BLaER1 (cell line): Measurements from ENCODE around the gene PRCP.

ENCODE experiments used
- H3K27ac ChIP-seq: shearing (Covaris generic); formaldehyde crosslinking; 2 replicates; pipeline ENCODE4 v1.8.1; 2022
- H3K27me3 ChIP-seq: shearing (Covaris generic); formaldehyde crosslinking; 2 replicates; pipeline ENCODE4 v1.8.1; 2022
- H3K36me3 ChIP-seq: shearing (Covaris generic); formaldehyde crosslinking; 2 replicates; pipeline ENCODE4 v1.8.1; 2022
- H3K4me1 ChIP-seq: shearing (Covaris generic); formaldehyde crosslinking; 2 replicates; pipeline ENCODE4 v1.8.1; 2022
- H3K4me2 ChIP-seq: shearing (Covaris generic); formaldehyde crosslinking; 2 replicates; pipeline ENCODE4 v1.8.1; 2022
- H3K4me3 ChIP-seq: shearing (Covaris generic); formaldehyde crosslinking; 2 replicates; pipeline ENCODE4 v1.8.1; 2022
- H3K9ac ChIP-seq: shearing (Covaris generic); formaldehyde crosslinking; 2 replicates; pipeline ENCODE4 v1.8.1; 2022
- H3K9me3 ChIP-seq: shearing (Covaris generic); formaldehyde crosslinking; 2 replicates; pipeline ENCODE4 v1.8.1; 2022
- H4K20me1 ChIP-seq: shearing (Covaris generic); formaldehyde crosslinking; 2 replicates; pipeline ENCODE4 v1.8.1; 2022
- Cebpa-rat ChIP-seq: shearing (Covaris generic); IDR thresholded peaks from 2 replicates; pipeline ENCODE4 v1.8.1; 2022

Gene PRCP

GRCh38 chr11:82815406-82815805 is 84.8 kb downstream of the PRCP start:
- no peak for TF ChIP-seq Cebpa-rat
- no peaks in the 10 kb centered on the region for H3K36me3 ChIP-seq
- H3K27me3 ChIP-seq, result no peaks in the 10 kb centered on the region
- H3K4me2 ChIP-seq, result no peak overlapping the region
- no peak overlapping the region for H3K9ac ChIP-seq
- H3K4me3 ChIP-seq, result no peak overlapping the region
- no peaks in the 10 kb centered on the region for H3K4me1 ChIP-seq
- no peak overlapping the region for H3K27ac ChIP-seq
- no peaks in the 10 kb centered on the region for H3K9me3 ChIP-seq
- no peaks in the 10 kb centered on the region for H4K20me1 ChIP-seq

DNA sequence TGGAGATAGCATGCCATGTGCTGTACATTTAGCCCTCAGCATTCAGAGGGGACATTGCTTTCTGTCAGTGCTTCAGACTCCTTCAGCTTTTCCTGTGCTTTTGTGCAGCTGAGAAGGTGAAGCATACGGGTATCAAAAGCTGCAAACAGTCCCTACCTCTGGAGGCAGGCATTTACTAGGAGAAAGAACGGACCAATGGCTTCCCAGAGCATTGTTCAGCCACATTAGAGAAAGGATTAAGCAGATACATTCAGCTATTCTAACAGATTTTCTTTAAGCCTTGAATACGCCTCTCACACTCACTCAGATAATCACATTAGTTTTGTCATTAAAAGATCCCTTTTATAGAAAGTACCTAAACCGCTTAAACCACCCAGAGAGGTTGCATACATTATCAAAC is 85.9 kb downstream of the PRCP start:
- Histone ChIP-seq H3K27me3 (no peaks in the 10 kb centered on the region), H3K27ac (no peak overlapping the region), H4K20me1 (no peaks in the 10 kb centered on the region), H3K9me3 (no peaks in the 10 kb centered on the region), H3K36me3 (no peaks in the 10 kb centered on the region), H3K4me1 (no peaks in the 10 kb centered on the region), H3K4me3 (no peak overlapping the region), H3K4me2 (no peak overlapping the region), H3K9ac (no peak overlapping the region)
- TF ChIP-seq Cebpa-rat, result no peak

GRCh38 chr11:82811369-82811768 is 88.9 kb downstream of the PRCP start:
- H3K9ac ChIP-seq, result no peak overlapping the region
- TF ChIP-seq Cebpa-rat, result no peak
- H3K27me3 ChIP-seq, result no peaks in the 10 kb centered on the region
- no peaks in the 10 kb centered on the region for H3K4me1 ChIP-seq
- no peak overlapping the region for H3K27ac ChIP-seq
- H3K4me2 ChIP-seq, result no peak overlapping the region
- no peaks in the 10 kb centered on the region for H3K36me3 ChIP-seq
- H3K9me3 ChIP-seq, result no peaks in the 10 kb centered on the region
- no peak overlapping the region for H3K4me3 ChIP-seq
- no peaks in the 10 kb centered on the region for H4K20me1 ChIP-seq

DNA sequence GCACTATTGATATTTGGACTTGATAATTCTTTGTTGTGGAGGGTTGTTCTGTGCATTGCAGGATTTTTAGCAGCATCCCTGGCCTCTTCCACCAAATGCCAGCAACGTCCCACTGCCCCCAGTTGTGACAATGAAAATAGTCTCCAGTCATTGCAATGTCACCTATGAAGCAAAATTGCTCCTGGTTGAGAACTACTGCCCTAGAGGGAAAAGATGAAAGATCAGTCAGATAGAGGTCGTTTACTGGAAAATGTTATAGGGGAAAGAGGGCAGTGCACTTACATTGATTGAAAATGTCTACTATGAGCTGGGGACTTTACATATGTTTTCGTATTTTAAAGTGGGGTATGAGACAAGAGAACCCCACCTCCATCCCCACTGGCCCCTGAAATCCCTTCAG is 89.5 kb downstream of the PRCP start:
- Histone ChIP-seq H4K20me1 (no peaks in the 10 kb centered on the region), H3K27me3 (no peaks in the 10 kb centered on the region), H3K27ac (no peak overlapping the region), H3K36me3 (no peaks in the 10 kb centered on the region), H3K9me3 (no peaks in the 10 kb centered on the region), H3K4me3 (no peak overlapping the region), H3K9ac (no peak overlapping the region), H3K4me2 (no peak overlapping the region), H3K4me1 (no peaks in the 10 kb centered on the region)
- no peak for TF ChIP-seq Cebpa-rat

- no peaks in the 10 kb centered on the region for H4K20me1 ChIP-seq
- no peak for TF ChIP-seq Cebpa-rat
- no peak overlapping the region for H3K4me2 ChIP-seq
- H3K9me3 ChIP-seq, result no peaks in the 10 kb centered on the region
- H3K27ac ChIP-seq, result no peak overlapping the region
- no peak overlapping the region for H3K4me3 ChIP-seq
- H3K36me3 ChIP-seq, result no peaks in the 10 kb centered on the region
- H3K27me3 ChIP-seq, result no peaks in the 10 kb centered on the region
- no peaks in the 10 kb centered on the region for H3K4me1 ChIP-seq
- H3K9ac ChIP-seq, result no peak overlapping the region
Measured at GRCh38 chr11:82810326-82810725, 89.9 kb downstream of the PRCP start.

DNA sequence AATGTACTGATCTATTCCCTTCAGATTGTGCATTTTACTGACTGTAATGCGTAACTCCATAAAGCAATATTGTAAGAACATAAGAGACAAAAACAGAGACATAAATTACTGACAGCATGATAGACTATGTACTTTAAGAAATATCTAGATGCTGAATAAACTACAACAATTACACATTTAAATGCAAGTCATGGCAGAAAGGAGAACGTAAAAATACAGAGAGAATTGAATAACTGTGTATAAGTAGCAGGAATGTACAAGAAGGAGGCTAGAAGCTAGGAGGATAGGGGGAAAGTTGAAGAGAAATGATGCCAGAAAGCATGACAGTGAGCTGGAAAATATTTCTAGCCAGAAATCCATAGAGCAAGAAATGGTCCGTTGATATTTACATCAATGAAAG is 92.6 kb downstream of the PRCP start:
- TF ChIP-seq Cebpa-rat, result no peak

GRCh38 chr11:82802710-82803109 is 97.5 kb downstream of the PRCP start:
- no peak for TF ChIP-seq Cebpa-rat
- no peaks in the 10 kb centered on the region for H3K4me1 ChIP-seq
- no peak overlapping the region for H3K27ac ChIP-seq
- H3K4me3 ChIP-seq, result no peak overlapping the region
- no peaks in the 10 kb centered on the region for H3K27me3 ChIP-seq
- H3K36me3 ChIP-seq, result no peaks in the 10 kb centered on the region
- H4K20me1 ChIP-seq, result no peaks in the 10 kb centered on the region
- H3K4me2 ChIP-seq, result no peak overlapping the region
- no peak overlapping the region for H3K9ac ChIP-seq
- no peaks in the 10 kb centered on the region for H3K9me3 ChIP-seq

More for the DNA sequence above, 92.6 kb downstream of the PRCP start:
- H3K4me3 ChIP-seq, result no peak overlapping the region
- H3K4me2 ChIP-seq, result no peak overlapping the region
- H3K36me3 ChIP-seq, result no peaks in the 10 kb centered on the region
- H3K9ac ChIP-seq, result no peak overlapping the region
- H3K27me3 ChIP-seq, result no peaks in the 10 kb centered on the region
- no peaks in the 10 kb centered on the region for H4K20me1 ChIP-seq
- H3K4me1 ChIP-seq, result no peaks in the 10 kb centered on the region
- H3K27ac ChIP-seq, result no peak overlapping the region
- H3K9me3 ChIP-seq, result no peaks in the 10 kb centered on the region

- Histone ChIP-seq H3K36me3 (no peaks in the 10 kb centered on the region), H4K20me1 (no peaks in the 10 kb centered on the region), H3K9ac (no peak overlapping the region), H3K9me3 (no peaks in the 10 kb centered on the region), H3K4me3 (no peak overlapping the region), H3K4me1 (no peaks in the 10 kb centered on the region), H3K27ac (no peak overlapping the region), H3K27me3 (no peaks in the 10 kb centered on the region), H3K4me2 (no peak overlapping the region)
- TF ChIP-seq Cebpa-rat, result no peak
Measured at GRCh38 chr11:82796998-82797961, 103.0 kb downstream of the PRCP start.

- Histone ChIP-seq H3K27me3 (no peaks in the 10 kb centered on the region), H3K4me3 (no peak overlapping the region), H3K4me1 (peaks cover 10% of the 10 kb centered on the region), H4K20me1 (no peaks in the 10 kb centered on the region), H3K9ac (no peak overlapping the region), H3K9me3 (no peaks in the 10 kb centered on the region), H3K27ac (no peak overlapping the region), H3K36me3 (no peaks in the 10 kb centered on the region), H3K4me2 (no peak overlapping the region)
- no peak for TF ChIP-seq Cebpa-rat
Measured at GRCh38 chr11:82794490-82794889, 105.7 kb downstream of the PRCP start.

DNA sequence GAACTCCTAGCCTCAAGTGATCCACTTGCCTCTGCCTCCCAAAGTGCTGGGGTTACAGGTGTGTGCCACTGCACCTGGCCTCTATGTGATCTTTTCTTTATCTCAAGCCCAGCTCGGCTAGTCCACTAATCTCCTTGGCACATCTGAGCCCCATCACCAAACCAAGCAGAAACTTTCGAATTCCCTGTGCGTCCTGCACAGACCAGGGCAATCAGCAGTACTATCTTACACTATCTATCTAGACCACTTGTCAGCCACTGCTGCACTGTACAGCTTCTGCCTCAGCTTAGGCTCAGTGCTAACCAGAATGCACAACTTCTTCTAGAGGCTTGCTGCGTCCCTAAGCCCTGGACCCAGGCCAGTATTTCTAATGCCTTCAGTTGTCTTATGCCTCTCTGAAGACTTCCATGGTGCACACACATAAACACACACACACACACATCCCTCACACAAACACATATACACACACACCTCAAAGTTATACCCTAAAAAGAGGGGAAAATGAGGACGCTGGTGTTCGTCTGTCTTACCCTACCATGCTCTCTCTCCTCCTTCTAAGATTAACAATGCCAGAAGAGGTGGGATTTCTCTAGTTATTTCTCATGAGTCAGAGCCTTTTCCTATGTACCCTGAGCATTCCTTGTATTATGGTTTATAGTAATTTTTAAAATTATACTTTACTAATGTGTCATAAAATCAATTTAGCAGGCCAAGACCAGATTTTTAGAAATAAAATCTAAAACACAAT is 107.2 kb downstream of the PRCP start:
- Histone ChIP-seq H3K4me2 (no peak overlapping the region), H3K27ac (no peak overlapping the region), H3K9ac (no peak overlapping the region), H3K27me3 (no peaks in the 10 kb centered on the region), H3K4me3 (no peak overlapping the region), H3K4me1 (peaks cover 10% of the 10 kb centered on the region), H3K36me3 (no peaks in the 10 kb centered on the region), H4K20me1 (no peaks in the 10 kb centered on the region), H3K9me3 (no peaks in the 10 kb centered on the region)
- TF ChIP-seq Cebpa-rat, result no peak
